Measurements from ENCODE around the gene LURAP1L. TPM values are rescaled to one million over a fixed set of nuclear protein-coding genes. Genes with fewer than 3 reads are reported as not detected.

LURAP1L gene
- total and polyA plus RNA-seq, 9 of the 15 experiments (the other 6 are each of a cell fraction or from before 2014, with no cell fraction given), result 0.06 to 0.28 (median 0.07) TPM; not detected in 4

DNA sequence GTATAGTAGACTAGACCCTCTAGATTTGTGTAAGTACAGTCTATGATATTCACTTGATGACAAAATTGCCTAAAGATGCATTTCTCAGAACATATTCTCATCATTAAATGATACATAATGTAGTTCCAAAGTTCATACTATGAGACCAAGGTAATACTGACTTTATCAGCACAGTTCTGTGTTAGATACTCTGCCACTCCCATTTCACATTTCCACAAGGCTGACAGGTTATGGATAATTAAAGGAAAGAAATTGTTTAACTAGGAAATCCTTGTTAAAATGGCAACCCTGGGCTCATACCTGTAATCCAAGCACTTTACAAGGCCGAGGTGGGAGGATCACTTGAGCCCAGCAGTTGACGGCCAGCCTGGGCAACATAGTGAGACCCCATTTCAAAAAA lies 48.0 kb upstream of the LURAP1L start (continued):
- TF ChIP-seq, protein P1, sequence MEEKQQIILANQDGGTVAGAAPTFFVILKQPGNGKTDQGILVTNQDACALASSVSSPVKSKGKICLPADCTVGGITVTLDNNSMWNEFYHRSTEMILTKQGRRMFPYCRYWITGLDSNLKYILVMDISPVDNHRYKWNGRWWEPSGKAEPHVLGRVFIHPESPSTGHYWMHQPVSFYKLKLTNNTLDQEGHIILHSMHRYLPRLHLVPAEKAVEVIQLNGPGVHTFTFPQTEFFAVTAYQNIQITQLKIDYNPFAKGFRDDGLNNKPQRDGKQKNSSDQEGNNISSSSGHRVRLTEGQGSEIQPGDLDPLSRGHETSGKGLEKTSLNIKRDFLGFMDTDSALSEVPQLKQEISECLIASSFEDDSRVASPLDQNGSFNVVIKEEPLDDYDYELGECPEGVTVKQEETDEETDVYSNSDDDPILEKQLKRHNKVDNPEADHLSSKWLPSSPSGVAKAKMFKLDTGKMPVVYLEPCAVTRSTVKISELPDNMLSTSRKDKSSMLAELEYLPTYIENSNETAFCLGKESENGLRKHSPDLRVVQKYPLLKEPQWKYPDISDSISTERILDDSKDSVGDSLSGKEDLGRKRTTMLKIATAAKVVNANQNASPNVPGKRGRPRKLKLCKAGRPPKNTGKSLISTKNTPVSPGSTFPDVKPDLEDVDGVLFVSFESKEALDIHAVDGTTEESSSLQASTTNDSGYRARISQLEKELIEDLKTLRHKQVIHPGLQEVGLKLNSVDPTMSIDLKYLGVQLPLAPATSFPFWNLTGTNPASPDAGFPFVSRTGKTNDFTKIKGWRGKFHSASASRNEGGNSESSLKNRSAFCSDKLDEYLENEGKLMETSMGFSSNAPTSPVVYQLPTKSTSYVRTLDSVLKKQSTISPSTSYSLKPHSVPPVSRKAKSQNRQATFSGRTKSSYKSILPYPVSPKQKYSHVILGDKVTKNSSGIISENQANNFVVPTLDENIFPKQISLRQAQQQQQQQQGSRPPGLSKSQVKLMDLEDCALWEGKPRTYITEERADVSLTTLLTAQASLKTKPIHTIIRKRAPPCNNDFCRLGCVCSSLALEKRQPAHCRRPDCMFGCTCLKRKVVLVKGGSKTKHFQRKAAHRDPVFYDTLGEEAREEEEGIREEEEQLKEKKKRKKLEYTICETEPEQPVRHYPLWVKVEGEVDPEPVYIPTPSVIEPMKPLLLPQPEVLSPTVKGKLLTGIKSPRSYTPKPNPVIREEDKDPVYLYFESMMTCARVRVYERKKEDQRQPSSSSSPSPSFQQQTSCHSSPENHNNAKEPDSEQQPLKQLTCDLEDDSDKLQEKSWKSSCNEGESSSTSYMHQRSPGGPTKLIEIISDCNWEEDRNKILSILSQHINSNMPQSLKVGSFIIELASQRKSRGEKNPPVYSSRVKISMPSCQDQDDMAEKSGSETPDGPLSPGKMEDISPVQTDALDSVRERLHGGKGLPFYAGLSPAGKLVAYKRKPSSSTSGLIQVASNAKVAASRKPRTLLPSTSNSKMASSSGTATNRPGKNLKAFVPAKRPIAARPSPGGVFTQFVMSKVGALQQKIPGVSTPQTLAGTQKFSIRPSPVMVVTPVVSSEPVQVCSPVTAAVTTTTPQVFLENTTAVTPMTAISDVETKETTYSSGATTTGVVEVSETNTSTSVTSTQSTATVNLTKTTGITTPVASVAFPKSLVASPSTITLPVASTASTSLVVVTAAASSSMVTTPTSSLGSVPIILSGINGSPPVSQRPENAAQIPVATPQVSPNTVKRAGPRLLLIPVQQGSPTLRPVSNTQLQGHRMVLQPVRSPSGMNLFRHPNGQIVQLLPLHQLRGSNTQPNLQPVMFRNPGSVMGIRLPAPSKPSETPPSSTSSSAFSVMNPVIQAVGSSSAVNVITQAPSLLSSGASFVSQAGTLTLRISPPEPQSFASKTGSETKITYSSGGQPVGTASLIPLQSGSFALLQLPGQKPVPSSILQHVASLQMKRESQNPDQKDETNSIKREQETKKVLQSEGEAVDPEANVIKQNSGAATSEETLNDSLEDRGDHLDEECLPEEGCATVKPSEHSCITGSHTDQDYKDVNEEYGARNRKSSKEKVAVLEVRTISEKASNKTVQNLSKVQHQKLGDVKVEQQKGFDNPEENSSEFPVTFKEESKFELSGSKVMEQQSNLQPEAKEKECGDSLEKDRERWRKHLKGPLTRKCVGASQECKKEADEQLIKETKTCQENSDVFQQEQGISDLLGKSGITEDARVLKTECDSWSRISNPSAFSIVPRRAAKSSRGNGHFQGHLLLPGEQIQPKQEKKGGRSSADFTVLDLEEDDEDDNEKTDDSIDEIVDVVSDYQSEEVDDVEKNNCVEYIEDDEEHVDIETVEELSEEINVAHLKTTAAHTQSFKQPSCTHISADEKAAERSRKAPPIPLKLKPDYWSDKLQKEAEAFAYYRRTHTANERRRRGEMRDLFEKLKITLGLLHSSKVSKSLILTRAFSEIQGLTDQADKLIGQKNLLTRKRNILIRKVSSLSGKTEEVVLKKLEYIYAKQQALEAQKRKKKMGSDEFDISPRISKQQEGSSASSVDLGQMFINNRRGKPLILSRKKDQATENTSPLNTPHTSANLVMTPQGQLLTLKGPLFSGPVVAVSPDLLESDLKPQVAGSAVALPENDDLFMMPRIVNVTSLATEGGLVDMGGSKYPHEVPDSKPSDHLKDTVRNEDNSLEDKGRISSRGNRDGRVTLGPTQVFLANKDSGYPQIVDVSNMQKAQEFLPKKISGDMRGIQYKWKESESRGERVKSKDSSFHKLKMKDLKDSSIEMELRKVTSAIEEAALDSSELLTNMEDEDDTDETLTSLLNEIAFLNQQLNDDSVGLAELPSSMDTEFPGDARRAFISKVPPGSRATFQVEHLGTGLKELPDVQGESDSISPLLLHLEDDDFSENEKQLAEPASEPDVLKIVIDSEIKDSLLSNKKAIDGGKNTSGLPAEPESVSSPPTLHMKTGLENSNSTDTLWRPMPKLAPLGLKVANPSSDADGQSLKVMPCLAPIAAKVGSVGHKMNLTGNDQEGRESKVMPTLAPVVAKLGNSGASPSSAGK (IDR thresholded peaks at IDR 0.05), result no peak
